Tibial nerve (tissue), 4 donors: Measurements from ENCODE around the gene PHEX.

Experiments used
- CTCF ChIP-seq, 5 experiments: fragments of 200-600 bp in 3 of 5; fragments of 450-650 bp in 2 of 5; sonication (generic) in 3 of 5; IDR thresholded peaks; one replicate each; pipeline ENCODE4 v1.5.1; 2016 to 2019; ENCODE audit warnings: antibody characterized with exemption in 5 of 5, mild to moderate bottlenecking in 3 of 5, moderate library complexity in 2 of 5
- EP300 ChIP-seq, 2 donors: sonication (generic); formaldehyde crosslinking; IDR thresholded peaks; one replicate each; pipeline ENCODE4 v1.6.1; 2017; ENCODE audit warnings: antibody characterized with exemption in 2 of 2, mild to moderate bottlenecking in 1 of 2
- POLR2A ChIP-seq, 2 donors: fragments of 450-650 bp; IDR thresholded peaks; one replicate each; pipeline ENCODE4 v1.6.1; 2017; ENCODE audit warnings: antibody characterized with exemption in 2 of 2, mild to moderate bottlenecking in 2 of 2, moderate library complexity in 2 of 2

GRCh38 chrX:22004866-22005265 is 27.3 kb upstream of the PHEX start:
- no peak for TF ChIP-seq CTCF (IDR thresholded peaks at IDR 0.05)
- no peak for TF ChIP-seq POLR2A (IDR thresholded peaks at IDR 0.05)
- TF ChIP-seq EP300 (IDR thresholded peaks at IDR 0.05), result no peak
